ENCODE measurements around the gene ICA1.

DNA sequence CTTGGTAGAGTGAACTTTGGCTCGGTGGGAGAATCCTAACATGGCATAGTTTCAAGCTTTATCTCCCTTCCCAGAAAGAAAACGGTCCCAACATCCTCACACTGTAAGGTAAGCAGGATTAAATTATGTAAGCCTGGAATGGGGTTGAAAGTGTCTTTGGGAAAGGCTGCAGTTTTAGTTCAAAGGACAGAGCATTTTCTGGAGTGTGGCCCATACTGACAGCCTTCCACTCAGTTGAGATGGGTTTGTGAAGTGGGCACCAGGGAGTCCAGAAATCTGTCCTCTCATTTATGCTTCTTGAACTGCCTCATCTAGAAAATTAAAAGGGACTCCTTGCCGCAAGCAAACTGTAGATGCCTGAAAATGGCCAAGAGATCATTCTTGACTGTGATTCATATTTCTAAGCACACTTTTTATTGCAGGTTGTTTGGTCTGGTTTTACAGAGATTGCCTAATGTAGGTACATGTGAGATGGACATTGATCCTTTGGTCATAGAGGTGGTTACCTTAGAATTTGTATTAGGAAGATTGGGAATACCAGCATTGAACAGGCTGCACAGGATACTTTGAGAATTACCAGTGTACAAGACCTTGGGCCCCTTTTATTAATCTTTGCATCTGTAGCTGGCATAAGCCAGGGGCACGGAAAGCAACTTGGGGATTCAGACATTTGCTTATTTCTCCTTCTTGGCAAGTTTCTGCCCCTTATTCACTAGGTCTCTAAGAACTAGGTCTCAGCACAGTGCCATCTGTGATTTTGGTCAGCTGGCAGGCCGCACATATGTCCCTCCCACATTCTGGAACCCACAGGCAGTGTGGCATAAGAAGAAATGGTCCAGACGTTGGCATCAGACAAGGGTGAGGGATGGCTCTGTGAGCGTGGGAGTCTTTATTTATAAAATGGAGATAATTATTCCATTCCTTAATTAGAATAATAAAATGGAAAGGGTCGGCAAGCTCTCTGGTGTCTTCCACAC is 167.5 kb downstream of the ICA1 start:
- TF ChIP-seq CTCF (IDR thresholded peaks at IDR 0.05) (no peak), POLR2A (IDR thresholded peaks at IDR 0.05) (no peak)

All from thyroid gland (tissue), 4 donors.